Adrenal gland (tissue), 12 donors: ENCODE results near the gene KLRC1. TPM values are rescaled to one million over a fixed set of nuclear protein-coding genes. Genes with fewer than 3 reads are reported as not detected.
"Not testable (repeated sequence)": the region's sequence is repeated elsewhere in the genome, so short reads cannot be mapped to it uniquely, and the experiment has no call there.

ENCODE experiments used
- DNase-seq, 7 donors: peaks; one replicate each; pipeline ENCODE4 v3.0.0-alpha.2; 2019 to 2020
- H3K27ac ChIP-seq, 5 donors: fragments of 200-600 bp; sonication (generic) in 4 of 5; 1 replicate in 3 of 5; 2 replicates in 2 of 5; pipeline versions ENCODE4 v1.5.1 to v1.8.0; 2016 to 2020; ENCODE audit warnings: mild to moderate bottlenecking in 1 of 5
- H3K27me3 ChIP-seq: fragments of 200-600 bp; 2 replicates; pipeline ENCODE4 v1.8.0; 2021
- H3K36me3 ChIP-seq, 2 donors: fragments of 200-600 bp; replicated peaks in 1 of 2; 1 replicate in 1 of 2; 2 replicates in 1 of 2; pipeline versions ENCODE4 v1.5.1 to v1.8.0; 2018 to 2022
- H3K4me1 ChIP-seq, 2 donors: fragments of 200-600 bp; replicated peaks in 1 of 2; 1 replicate in 1 of 2; 2 replicates in 1 of 2; pipeline versions ENCODE4 v1.5.1 to v1.8.0; 2018 to 2021
- H3K4me3 ChIP-seq, 4 donors: fragments of 200-600 bp; sonication (generic) in 3 of 4; one replicate each; pipeline ENCODE4 v1.5.1; 2016 to 2018
- H3K9me3 ChIP-seq, 3 donors: fragments of 200-600 bp; sonication (generic) in 1 of 3; replicated peaks in 1 of 3; 1 replicate in 2 of 3; 2 replicates in 1 of 3; pipeline versions ENCODE4 v1.5.1 to v1.8.0; 2016 to 2021
- CTCF ChIP-seq, 6 experiments: fragments of 450-650 bp in 4 of 6; fragments of 200-600 bp in 2 of 6; sonication (generic) in 1 of 6; IDR thresholded peaks; 1 replicate in 5 of 6; 2 replicates in 1 of 6; pipeline versions ENCODE4 v1.5.1 to v1.8.0; 2016 to 2021; ENCODE audit warnings: antibody characterized with exemption in 6 of 6, mild to moderate bottlenecking in 2 of 6, moderate library complexity in 1 of 6
- POLR2A ChIP-seq, 2 donors: fragments of 450-650 bp; IDR thresholded peaks; one replicate each; pipeline ENCODE4 v1.6.1; 2017; ENCODE audit warnings: antibody characterized with exemption in 2 of 2, mild to moderate bottlenecking in 2 of 2, moderate library complexity in 1 of 2
- WGBS, 4 donors: extraction: QIAGEN DNeasy Blood & Tissue Kit in 2 of 4; methylation state at CpG; one replicate each; pipeline versions ENCODE4 v1.1.5 to v1.1.7; 2013 to 2017; 5-methylcytosine and 5-hydroxymethylcytosine counted together
- intact Hi-C, 2 donors: fragments of 100-400 bp; cut with DNase I; formaldehyde crosslinking; loops; one replicate each; pipeline versions ENCODE4 v1.14.1 to v1.15.0; 2022 to 2023
- polyA plus RNA-seq, 3 donors: library from polyadenylated mRNA; stranded (reverse); fragments of 200-250 nt in 2 of 3; fragments of 350-450 nt in 1 of 3; fragmentation: Illumina TruSeq in 1 of 3; extraction: RNeasy Lipid Tissue Mini Kit (QIAGEN cat#74804) in 1 of 3; gene quantifications; one replicate each; pipeline ENCODE4 v1.2.3, GENCODE V29; 2013 to 2014
- total RNA-seq, 9 donors: library from RNA; depleted of rRNA in 4 of 9; stranded (reverse); fragments of >200 nt in 4 of 9; fragments of 120-200 nt in 1 of 9; fragmentation: NEBNext Ultra II Directional in 1 of 9; extraction: Animal tissue kit (Norgen Biotek cat#: 25700) in 1 of 9; gene quantifications; one replicate each; pipeline versions ENCODE4 v1.1.0 to v1.2.4, GENCODE V29; 2013 to 2023
- donor health status: healthy with polysubstance abuse.
- donor health status: Bipolar disorder and iron deficiency.
- donor health status: DM: yes; HTN: yes; CAD: no.
- donor health status: DM: no; HTN: no; CAD: no.
- donor health status: DM: no; HTN: no; CAD: no.
- donor health status: DM: yes; HTN: yes; CAD: no.

The KLRC1 gene
- total and polyA plus RNA-seq, 12 donors, result 0.11 to 0.47 (median 0.30) TPM; not detected in 6

- Histone ChIP-seq H3K4me3 (no peak overlapping the region), H3K27me3 (no peaks in the 10 kb centered on the region), H3K4me1 (no peaks in the 10 kb centered on the region), H3K27ac (no peak overlapping the region), H3K9me3 (peaks cover 0 to 12% (median 0%) of the 10 kb centered on the region in 3 donors), H3K36me3 (no peaks in the 10 kb centered on the region)
- TF ChIP-seq POLR2A (IDR thresholded peaks at IDR 0.05) (no peak), CTCF (IDR thresholded peaks at IDR 0.05) (no peak)
- WGBS, 4 donors, result 87 to 92% (median 90%) methylated on average over 3 of the region's 3 CpGs
- intact Hi-C loops, result no loop called here
- no peak for DNase-seq
Observed at GRCh38 chr12:10457760-10458159, 4.6 kb upstream of the KLRC1 start.

- H3K4me1 ChIP-seq, result no peaks in the 10 kb centered on the region
- no peaks in the 10 kb centered on the region for H3K36me3 ChIP-seq
- 85 to 95% (median 88%) methylated on average over 2 of the region's 2 CpGs for WGBS, 4 donors
- no peak for TF ChIP-seq POLR2A (IDR thresholded peaks at IDR 0.05)
- no peak for TF ChIP-seq CTCF (IDR thresholded peaks at IDR 0.05)
- H3K27ac ChIP-seq, result no peak overlapping the region
- no peak for DNase-seq
- H3K4me3 ChIP-seq, result no peak overlapping the region
- intact Hi-C loops, result no loop called here
- H3K9me3 ChIP-seq, result peaks cover 0 to 12% (median 0%) of the 10 kb centered on the region in 3 donors
- H3K27me3 ChIP-seq, result no peaks in the 10 kb centered on the region
Observed at GRCh38 chr12:10456856-10457255, 3.7 kb upstream of the KLRC1 start.

GRCh38 chr12:10455766-10456165 is 2.6 kb upstream of the KLRC1 start:
- Histone ChIP-seq H3K9me3 (peaks cover 0 to 12% (median 0%) of the 10 kb centered on the region in 3 donors), H3K27ac (no peak overlapping the region), H3K4me3 (no peak overlapping the region), H3K27me3 (no peaks in the 10 kb centered on the region), H3K36me3 (no peaks in the 10 kb centered on the region), H3K4me1 (no peaks in the 10 kb centered on the region)
- no peak for DNase-seq
- WGBS, 4 donors, result 86 to 90% (median 88%) methylated on average over 1 of the region's 1 CpG
- intact Hi-C loops, result no loop called here
- TF ChIP-seq POLR2A (IDR thresholded peaks at IDR 0.05), result no peak

GRCh38 chr12:10454531-10454930 is 1.4 kb upstream of the KLRC1 start:
- DNase-seq, result no peak
- H3K4me3 ChIP-seq, result no peak overlapping the region
- TF ChIP-seq CTCF (IDR thresholded peaks at IDR 0.05) (no peak), POLR2A (IDR thresholded peaks at IDR 0.05) (no peak)
- H3K9me3 ChIP-seq, result peaks cover 0 to 12% (median 0%) of the 10 kb centered on the region in 3 donors
- H3K27ac ChIP-seq, result no peak overlapping the region
- intact Hi-C loops, result no loop called here
- no peaks in the 10 kb centered on the region for H3K4me1 ChIP-seq
- no peaks in the 10 kb centered on the region for H3K36me3 ChIP-seq
- WGBS, 4 donors, result 17 to 67% (median 30%) methylated on average over 1 of the region's 1 CpG
- no peaks in the 10 kb centered on the region for H3K27me3 ChIP-seq

- H3K9me3 ChIP-seq, result no peaks in the 10 kb centered on the region
- H3K4me3 ChIP-seq, result no peak overlapping the region
- no peaks in the 10 kb centered on the region for H3K36me3 ChIP-seq
- 84 to 91% (median 87%) methylated on average over 4 of the region's 4 CpGs for WGBS, 4 donors
- no peak for TF ChIP-seq POLR2A (IDR thresholded peaks at IDR 0.05)
- no peak for TF ChIP-seq CTCF (IDR thresholded peaks at IDR 0.05)
- no peaks in the 10 kb centered on the region for H3K27me3 ChIP-seq
- intact Hi-C loops, result no loop called here
- H3K27ac ChIP-seq, result no peak overlapping the region
- no peak for DNase-seq
- H3K4me1 ChIP-seq, result no peaks in the 10 kb centered on the region
Observed at GRCh38 chr12:10448236-10448635, 4.9 kb downstream of the KLRC1 start.

GRCh38 chr12:10446052-10446451 is 7.1 kb downstream of the KLRC1 start:
- H3K4me1 ChIP-seq, result not testable (repeated sequence)

GRCh38 chr12:10441144-10441543 is 12.0 kb downstream of the KLRC1 start:
- intact Hi-C loops, H3K9me3 ChIP-seq, H3K4me3 ChIP-seq, H3K4me1 ChIP-seq, H3K36me3 ChIP-seq, DNase-seq, H3K27ac ChIP-seq, H3K27me3 ChIP-seq: not testable (repeated sequence)
- WGBS, 4 donors, result 86 to 96% (median 92%) methylated on average over 8 of the region's 8 CpGs

More at GRCh38 chr12:10446052-10446451, 7.1 kb downstream of the KLRC1 start:
- H3K4me3 ChIP-seq, DNase-seq, H3K9me3 ChIP-seq, H3K36me3 ChIP-seq, intact Hi-C loops, H3K27ac ChIP-seq, H3K27me3 ChIP-seq: not testable (repeated sequence)
- WGBS, 4 donors, result 70 to 83% (median 80%) methylated on average over 5 of the region's 5 CpGs
